ENCODE results near the gene DGCR6.
A peak's percentile ranks its signal among the peaks of the same experiment; 100 is the strongest.
"Not testable (repeated sequence)": the region's sequence is repeated elsewhere in the genome, so short reads cannot be mapped to it uniquely, and the experiment has no call there.

Gene DGCR6

GRCh38 chr22:18917818-18918217 is 11.7 kb downstream of the DGCR6 start:
- not testable (repeated sequence) for ATAC-seq; H3K27ac Mint-ChIP-seq; H3K4me1 Mint-ChIP-seq; DNase-seq (ENCODE audit: low spot score in 2 of 2); H3K4me3 Mint-ChIP-seq; H3K9me3 Mint-ChIP-seq; H3K36me3 Mint-ChIP-seq

- not testable (repeated sequence) for H3K9me3 Mint-ChIP-seq; H3K4me1 Mint-ChIP-seq; H3K27ac Mint-ChIP-seq; H3K4me3 Mint-ChIP-seq; ATAC-seq; H3K36me3 Mint-ChIP-seq; DNase-seq (ENCODE audit: low spot score in 2 of 2)
Measured at GRCh38 chr22:18920257-18920902, 14.3 kb downstream of the DGCR6 start.

GRCh38 chr22:18925368-18926064 is 19.4 kb downstream of the DGCR6 start:
- Mint-ChIP-seq H3K4me1 (no peaks in the 10 kb centered on the region), H3K36me3 (no peaks in the 10 kb centered on the region), H3K27ac (no peak overlapping the region)

DNA sequence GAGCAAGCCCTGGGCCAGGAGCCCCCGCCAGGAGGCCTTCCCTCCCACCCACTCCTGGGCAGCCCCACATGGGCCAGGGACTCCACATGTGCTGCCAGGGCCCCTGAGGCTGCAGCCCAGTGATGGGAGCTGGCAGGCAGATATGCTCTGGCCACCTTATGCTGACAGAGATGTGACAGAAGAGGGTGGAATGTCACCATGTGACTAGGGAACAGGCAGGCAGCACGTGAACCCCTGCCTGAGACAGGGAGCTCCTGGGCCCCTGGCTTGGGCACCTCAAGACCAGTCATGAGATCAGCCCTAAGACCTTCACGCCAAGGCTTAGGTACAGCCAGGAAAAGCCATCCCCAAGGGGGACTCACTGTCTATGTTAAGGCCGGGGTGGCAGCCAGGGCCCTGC is 20.9 kb downstream of the DGCR6 start:
- H3K9me3 Mint-ChIP-seq, result no peaks in the 10 kb centered on the region
- no peak overlapping the region for H3K27ac Mint-ChIP-seq
- no peaks in the 10 kb centered on the region for H3K4me1 Mint-ChIP-seq
- DNase-seq (ENCODE audit: low spot score in 2 of 2) (no peak), ATAC-seq (no peak)
- no peak overlapping the region for H3K4me3 Mint-ChIP-seq
- no peaks in the 10 kb centered on the region for H3K36me3 Mint-ChIP-seq

More at GRCh38 chr22:18925368-18926064, 19.4 kb downstream of the DGCR6 start:
- DNase-seq (ENCODE audit: low spot score in 2 of 2) (no peak), ATAC-seq (no peak)
- no peaks in the 10 kb centered on the region for H3K9me3 Mint-ChIP-seq
- no peak overlapping the region for H3K4me3 Mint-ChIP-seq

GRCh38 chr22:18927573-18927972 is 21.5 kb downstream of the DGCR6 start:
- no peak for ATAC-seq
- Mint-ChIP-seq H3K4me1 (no peaks in the 10 kb centered on the region), H3K4me3 (no peak overlapping the region), H3K36me3 (no peaks in the 10 kb centered on the region), H3K9me3 (no peaks in the 10 kb centered on the region), H3K27ac (no peak overlapping the region)
- no peak for DNase-seq (ENCODE audit: low spot score in 2 of 2)

- peak in 1 of 2 donors; percentile 2 for DNase-seq (ENCODE audit: low spot score in 2 of 2)
- H3K9me3 Mint-ChIP-seq, result no peaks in the 10 kb centered on the region
- H3K4me1 Mint-ChIP-seq, result no peaks in the 10 kb centered on the region
- ATAC-seq, result no peak
- H3K27ac Mint-ChIP-seq, result no peak overlapping the region
- no peaks in the 10 kb centered on the region for H3K36me3 Mint-ChIP-seq
- no peak overlapping the region for H3K4me3 Mint-ChIP-seq
Measured at GRCh38 chr22:18929459-18929858, 23.3 kb downstream of the DGCR6 start.

DNA sequence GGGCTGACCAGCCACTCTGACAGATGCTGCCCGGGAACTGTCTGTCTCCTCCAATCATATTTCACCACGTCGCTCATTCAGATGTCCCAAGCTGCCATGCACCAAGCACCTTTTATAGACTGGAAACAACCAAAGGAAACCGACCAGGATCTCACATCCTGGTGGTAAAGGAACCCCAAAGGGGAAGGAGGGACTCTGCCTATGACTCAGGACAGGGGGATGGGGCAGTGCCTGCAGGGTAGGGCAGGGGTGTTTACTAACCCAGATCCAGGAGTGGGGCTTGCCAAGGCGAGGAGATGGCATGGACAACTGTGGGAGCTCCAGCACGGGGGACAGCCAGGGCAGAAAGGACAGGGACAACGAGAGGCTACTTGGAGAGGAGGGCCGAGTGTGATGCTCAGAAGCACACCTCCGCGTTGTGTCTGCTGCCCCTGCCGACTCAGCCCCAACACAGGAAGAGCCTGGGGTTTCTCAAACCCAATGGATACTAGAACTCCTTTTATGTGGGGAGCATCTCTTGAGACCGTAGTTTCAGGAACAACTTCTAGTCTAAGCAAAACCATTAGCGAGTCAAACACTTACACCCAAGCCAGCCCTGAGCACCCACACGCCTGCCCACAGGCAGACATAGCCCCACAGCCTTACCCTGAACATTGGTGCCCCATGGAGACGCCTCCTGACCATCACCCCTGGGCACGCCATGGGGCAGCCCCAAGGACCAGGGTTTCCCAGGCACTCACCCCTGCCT is 26.0 kb downstream of the DGCR6 start:
- Mint-ChIP-seq H3K27ac (no peak overlapping the region), H3K4me3 (no peak overlapping the region), H3K4me1 (no peaks in the 10 kb centered on the region), H3K9me3 (no peaks in the 10 kb centered on the region), H3K36me3 (no peaks in the 10 kb centered on the region)
- DNase-seq (ENCODE audit: low spot score in 2 of 2) (no peak), ATAC-seq (no peak)

- Mint-ChIP-seq H3K4me3 (no peak overlapping the region), H3K27ac (no peak overlapping the region), H3K4me1 (no peaks in the 10 kb centered on the region), H3K36me3 (no peaks in the 10 kb centered on the region), H3K9me3 (no peaks in the 10 kb centered on the region)
- DNase-seq (ENCODE audit: low spot score in 2 of 2), result no peak
- ATAC-seq, result no peak
Measured at GRCh38 chr22:18933914-18934313, 27.8 kb downstream of the DGCR6 start.

GRCh38 chr22:18934688-18935087 is 28.6 kb downstream of the DGCR6 start:
- DNase-seq (ENCODE audit: low spot score in 2 of 2); H3K27ac Mint-ChIP-seq; H3K36me3 Mint-ChIP-seq; ATAC-seq; H3K9me3 Mint-ChIP-seq; H3K4me1 Mint-ChIP-seq; H3K4me3 Mint-ChIP-seq: not testable (repeated sequence)

DNA sequence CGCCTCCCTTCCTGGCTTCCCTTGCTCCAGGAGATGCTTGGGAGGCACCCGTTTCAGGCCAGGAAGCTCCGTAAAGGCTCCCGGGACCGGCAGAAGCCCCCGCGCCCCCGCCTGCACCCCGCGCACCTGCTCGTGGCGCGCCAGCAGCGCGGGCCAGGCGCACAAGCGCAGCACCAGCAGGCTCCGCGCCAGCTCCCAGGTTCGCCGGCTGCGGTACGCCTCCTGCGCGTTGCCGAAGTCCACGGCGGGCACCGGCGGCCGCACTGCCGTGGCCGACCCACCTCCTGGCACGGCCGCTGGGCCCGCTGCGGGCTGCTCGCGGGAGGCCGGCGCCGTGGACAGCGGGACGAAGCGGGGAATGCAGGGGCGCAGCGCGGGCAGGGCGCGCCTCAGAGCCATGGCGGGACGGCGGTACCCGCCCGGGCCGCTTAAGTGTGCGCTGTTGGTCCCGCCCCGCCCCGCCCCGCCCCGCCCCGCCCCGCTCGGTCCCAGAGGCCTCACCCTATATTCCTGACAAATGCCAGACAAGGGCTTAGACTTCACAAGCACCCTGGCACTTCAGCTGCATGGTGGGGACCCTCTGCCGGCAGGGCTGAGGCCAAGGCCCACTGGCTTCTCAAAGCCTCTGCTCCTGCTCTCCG is 29.9 kb downstream of the DGCR6 start, which contains the start of gene PRODH:
TSS of gene PRODH (minus strand) at position 405 of the 641 bp plus-strand sequence. CDS start at position 399, 6 bp downstream.
- no peaks in the 10 kb centered on the region for H3K4me1 Mint-ChIP-seq
- no peaks in the 10 kb centered on the region for H3K9me3 Mint-ChIP-seq
- H3K4me3 Mint-ChIP-seq, result no peak within 1 kb of the TSS
- ATAC-seq (peak; percentile 66), DNase-seq (ENCODE audit: low spot score in 2 of 2) (no peak)
- no peak within 1 kb of the TSS for H3K27ac Mint-ChIP-seq
- no peaks in the 10 kb centered on the region for H3K36me3 Mint-ChIP-seq

GRCh38 chr22:18938691-18939090 is 32.6 kb downstream of the DGCR6 start:
- not testable (repeated sequence) for H3K27ac Mint-ChIP-seq, H3K4me3 Mint-ChIP-seq, ATAC-seq, H3K9me3 Mint-ChIP-seq, H3K4me1 Mint-ChIP-seq, H3K36me3 Mint-ChIP-seq
- DNase-seq (ENCODE audit: low spot score in 2 of 2), result peak in 1 of 2 donors; percentile 3

- not testable (repeated sequence) for ATAC-seq; H3K27ac Mint-ChIP-seq; H3K36me3 Mint-ChIP-seq; H3K4me1 Mint-ChIP-seq; DNase-seq (ENCODE audit: low spot score in 2 of 2); H3K9me3 Mint-ChIP-seq; H3K4me3 Mint-ChIP-seq
Measured at GRCh38 chr22:18947105-18947504, 41.0 kb downstream of the DGCR6 start.

DNA sequence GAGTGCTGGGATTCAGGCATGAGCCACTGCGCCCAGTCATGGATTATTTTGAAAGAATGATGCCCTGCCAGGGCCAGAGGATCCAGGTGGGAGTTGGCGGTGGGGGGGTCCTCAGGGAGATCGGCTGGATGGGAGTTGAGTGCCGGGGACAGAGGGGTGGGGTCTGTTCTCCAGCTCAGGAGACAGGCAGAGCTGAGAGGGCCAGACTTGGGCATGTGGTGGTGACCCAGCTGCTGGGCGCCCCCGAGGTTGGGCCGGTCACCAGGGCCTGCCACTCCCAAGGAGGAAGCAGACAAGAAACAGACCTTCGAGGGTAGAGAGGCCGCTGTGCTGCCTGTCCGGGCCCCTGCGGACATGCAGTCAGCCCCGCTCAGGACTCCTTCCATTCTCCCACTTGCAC is 41.8 kb downstream of the DGCR6 start:
- DNase-seq (ENCODE audit: low spot score in 2 of 2) (peak in 1 of 2 donors; percentile 29), ATAC-seq (no peak)
- H3K4me1 Mint-ChIP-seq, result no peaks in the 10 kb centered on the region
- H3K9me3 Mint-ChIP-seq, result no peaks in the 10 kb centered on the region
- H3K36me3 Mint-ChIP-seq, result no peaks in the 10 kb centered on the region
- no peak overlapping the region for H3K4me3 Mint-ChIP-seq
- no peak overlapping the region for H3K27ac Mint-ChIP-seq

DNA sequence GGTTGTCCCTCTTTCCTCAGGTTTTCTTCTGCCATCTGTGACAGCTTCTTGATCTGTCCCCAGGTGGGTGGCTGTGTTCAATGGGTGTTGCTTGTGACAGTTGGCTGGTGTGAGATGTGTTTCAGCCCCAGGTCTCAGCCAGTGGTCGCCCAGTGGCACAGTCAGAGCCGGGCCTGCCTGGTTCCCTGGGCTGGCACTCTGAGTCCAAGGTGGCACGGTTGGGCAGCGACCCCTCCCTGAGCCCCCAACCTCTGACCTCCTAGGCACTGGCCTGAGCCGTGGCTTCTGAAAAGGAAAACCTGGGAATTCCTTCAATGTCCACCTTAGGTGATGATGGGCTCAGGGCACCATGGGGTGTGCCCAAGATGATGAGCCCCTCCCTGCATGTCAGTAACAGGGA is 44.0 kb downstream of the DGCR6 start:
- ATAC-seq (no peak), DNase-seq (ENCODE audit: low spot score in 2 of 2) (no peak)
- H3K4me1 Mint-ChIP-seq, result no peaks in the 10 kb centered on the region
- no peaks in the 10 kb centered on the region for H3K9me3 Mint-ChIP-seq
- no peak overlapping the region for H3K4me3 Mint-ChIP-seq
- no peak overlapping the region for H3K27ac Mint-ChIP-seq
- no peaks in the 10 kb centered on the region for H3K36me3 Mint-ChIP-seq

DNA sequence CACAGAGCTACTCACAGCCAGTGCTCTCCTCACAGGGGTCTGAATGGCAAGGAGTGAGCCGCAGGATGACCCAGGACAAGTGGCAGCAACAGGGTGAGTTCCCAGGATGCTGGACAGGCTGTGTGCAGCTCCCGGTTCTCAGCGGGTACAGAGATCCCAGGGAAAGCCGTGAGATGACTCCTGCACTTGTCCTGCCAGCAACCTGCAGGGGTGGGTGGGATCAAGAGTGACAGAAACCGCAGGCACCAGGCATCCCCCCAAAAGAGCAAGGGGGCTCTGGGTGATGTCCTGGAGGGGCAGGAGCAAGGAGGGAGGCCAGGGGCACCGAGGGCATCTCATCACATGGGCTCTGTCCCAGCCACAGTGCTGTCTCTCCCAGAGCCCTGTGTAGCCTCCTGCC is 45.9 kb downstream of the DGCR6 start:
- ATAC-seq, result no peak
- Mint-ChIP-seq H3K27ac (no peak overlapping the region), H3K4me3 (no peak overlapping the region), H3K36me3 (no peaks in the 10 kb centered on the region), H3K9me3 (no peaks in the 10 kb centered on the region), H3K4me1 (no peaks in the 10 kb centered on the region)
- DNase-seq (ENCODE audit: low spot score in 2 of 2), result no peak

All from stimulated activated effector memory CD8-positive, alpha-beta T cell treated with anti-CD3 and anti-CD28 coated beads, Interleukin-12 subunit alpha, Interleukin-12 subunit beta, amount 100 ng/mL, for 72 hours (primary cell).